Jurkat, Clone E6-1 (cell line): Measurements from ENCODE around the gene LRRC4.
A peak's percentile ranks its signal among the peaks of the same experiment; 100 is the strongest.

Experiments
- DNase-seq: peaks from one replicate; pipeline ENCODE4 v3.0.0-alpha.2; 2011; ENCODE audit warnings: low read depth, low spot score
- H3K4me3 ChIP-seq: 2 replicates; pipeline ENCODE4 v1.5.1; 2011; ENCODE audit warnings: mild to moderate bottlenecking, low read length, control low read depth, moderate library complexity

Gene LRRC4

GRCh38 chr7:127993317-127993716 lies 37.9 kb downstream of the LRRC4 start:
- no peak overlapping the region for H3K4me3 ChIP-seq
- no peak for DNase-seq

- DNase-seq, result no peak
- H3K4me3 ChIP-seq, result no peak overlapping the region
Measured at GRCh38 chr7:127988751-127989150, 42.5 kb downstream of the LRRC4 start.

GRCh38 chr7:127986581-127987521 lies 44.4 kb downstream of the LRRC4 start:
- DNase-seq, result no peak
- no peak overlapping the region for H3K4me3 ChIP-seq

- no peak for DNase-seq
- no peak overlapping the region for H3K4me3 ChIP-seq
Measured at GRCh38 chr7:127983804-127984332, 47.4 kb downstream of the LRRC4 start.

- peak; percentile 48 for DNase-seq
- no peak overlapping the region for H3K4me3 ChIP-seq
Measured at GRCh38 chr7:127981965-127982364, 49.3 kb downstream of the LRRC4 start.

- DNase-seq, result no peak
- H3K4me3 ChIP-seq, result no peak overlapping the region
Measured at GRCh38 chr7:127980901-127981300, 50.3 kb downstream of the LRRC4 start.

- DNase-seq, result no peak
- no peak overlapping the region for H3K4me3 ChIP-seq
Measured at GRCh38 chr7:127979728-127980126, 51.5 kb downstream of the LRRC4 start.

- no peak overlapping the region for H3K4me3 ChIP-seq
Measured at GRCh38 chr7:127979113-127979727, 52.0 kb downstream of the LRRC4 start.

GRCh38 chr7:127978421-127978820 lies 52.8 kb downstream of the LRRC4 start:
- no peak overlapping the region for H3K4me3 ChIP-seq

More at GRCh38 chr7:127979113-127979727, 52.0 kb downstream of the LRRC4 start:
- DNase-seq, result no peak

More at GRCh38 chr7:127978421-127978820, 52.8 kb downstream of the LRRC4 start:
- no peak for DNase-seq
